ENCODE results near the gene HDAC9.

Gene HDAC9

GRCh38 chr7:18495412-18496340 lies at the start of gene HDAC9:
Gene HDAC9 (plus strand): TSS chr7:18495749. CDS start chr7:18496303, 554 bp downstream.
- DNase-seq (ENCODE audit: low read depth in 2 of 2), result no peak

DNA sequence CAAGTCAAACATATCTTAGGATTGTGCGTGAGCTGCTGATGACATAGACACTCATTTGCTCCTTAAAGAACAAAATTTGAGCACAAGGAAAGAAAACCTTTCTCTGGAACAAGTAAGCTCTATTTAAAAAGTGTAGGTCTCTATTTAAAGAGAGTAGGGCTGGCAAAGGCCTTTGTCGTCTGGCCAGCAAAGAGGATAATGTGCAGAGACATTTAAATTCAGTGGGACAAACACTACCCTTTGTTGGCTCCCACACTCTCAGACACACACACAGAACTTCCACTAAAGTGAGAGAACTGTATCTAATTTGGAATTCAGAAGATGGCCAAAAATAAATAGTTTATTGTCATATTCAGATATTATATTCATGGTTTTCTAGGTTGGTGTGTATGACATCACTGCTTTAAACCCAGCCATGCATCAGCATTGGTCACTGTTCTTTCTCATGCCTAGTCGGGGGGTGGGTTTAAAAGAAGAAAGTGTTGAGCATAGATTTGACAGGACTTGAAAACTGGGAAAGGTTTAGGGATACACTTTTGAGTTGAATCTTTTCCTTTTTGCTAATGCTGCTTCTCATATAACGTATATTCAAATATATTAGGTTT lies 49.5 kb upstream of the HDAC9 start:
- DNase-seq (ENCODE audit: low read depth in 2 of 2), result no peak

GRCh38 chr7:18450019-18450418 lies 45.5 kb upstream of the HDAC9 start:
- DNase-seq (ENCODE audit: low read depth in 2 of 2), result no peak

GRCh38 chr7:18455606-18456005 lies 39.9 kb upstream of the HDAC9 start:
- DNase-seq (ENCODE audit: low read depth in 2 of 2), result no peak

DNA sequence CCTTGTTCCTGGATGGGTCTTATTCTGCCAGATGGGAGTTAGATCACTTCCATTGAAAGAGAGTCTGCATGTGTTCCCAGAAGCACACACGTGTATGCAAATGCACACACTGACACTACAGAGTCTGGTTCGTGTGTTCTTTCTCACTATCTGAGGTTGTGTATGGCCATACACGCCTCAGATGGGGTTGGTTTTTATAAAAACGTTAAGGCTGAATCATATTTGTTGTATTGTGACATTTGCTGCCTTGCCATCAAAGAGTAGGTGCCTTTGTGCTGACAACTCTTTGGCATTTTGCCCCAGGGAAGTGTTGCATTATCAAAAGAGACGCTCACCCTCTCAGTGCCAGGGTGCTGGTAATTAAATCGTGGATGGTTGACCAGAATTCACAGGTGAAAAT lies 37.7 kb upstream of the HDAC9 start:
- DNase-seq (ENCODE audit: low read depth in 2 of 2), result no peak

GRCh38 chr7:18458830-18459229 lies 36.7 kb upstream of the HDAC9 start:
- DNase-seq (ENCODE audit: low read depth in 2 of 2), result no peak

DNA sequence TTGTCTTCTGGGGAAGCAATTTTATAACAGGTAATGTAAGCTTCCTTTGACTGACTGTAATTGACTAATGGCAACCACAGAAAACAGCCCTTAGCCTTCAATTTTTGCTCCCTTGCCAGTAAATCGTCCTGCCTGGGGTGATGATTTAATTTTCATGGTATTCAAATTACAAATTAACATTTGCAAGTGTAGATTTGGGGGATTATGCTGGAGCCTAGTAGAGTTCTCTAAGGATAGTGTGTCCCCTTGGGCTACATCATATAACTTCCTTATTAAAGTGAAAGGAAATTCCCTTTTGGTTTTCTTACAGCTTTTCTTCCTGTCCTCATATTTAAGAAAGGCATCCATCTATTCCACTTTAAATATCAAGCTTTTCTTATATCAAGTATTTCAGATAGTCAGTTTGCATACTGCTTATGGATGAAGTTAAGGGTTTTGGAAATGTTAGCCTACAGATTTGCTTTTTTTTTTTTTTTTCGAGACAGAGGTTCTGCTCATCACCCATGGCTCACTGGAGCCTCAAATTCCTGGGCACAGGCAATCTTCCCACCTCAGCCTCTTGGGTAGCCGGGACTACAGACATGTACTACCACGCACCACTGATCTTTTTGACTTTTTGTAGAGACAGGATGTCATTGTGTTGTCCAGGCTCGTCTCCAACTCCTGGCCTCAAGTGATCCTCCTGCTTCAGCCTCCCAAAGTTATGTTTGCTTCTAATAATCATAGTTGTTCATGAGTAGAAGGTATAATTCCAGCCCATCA lies 35.9 kb upstream of the HDAC9 start:
- no peak for DNase-seq (ENCODE audit: low read depth in 2 of 2)

- no peak for DNase-seq (ENCODE audit: low read depth in 2 of 2)
Measured at GRCh38 chr7:18461785-18462467, 33.6 kb upstream of the HDAC9 start.

- no peak for DNase-seq (ENCODE audit: low read depth in 2 of 2)
Measured at GRCh38 chr7:18464830-18465229, 30.7 kb upstream of the HDAC9 start.

- DNase-seq (ENCODE audit: low read depth in 2 of 2), result no peak
Measured at GRCh38 chr7:18467011-18467410, 28.5 kb upstream of the HDAC9 start.

- no peak for DNase-seq (ENCODE audit: low read depth in 2 of 2)
Measured at GRCh38 chr7:18468795-18469194, 26.8 kb upstream of the HDAC9 start.

GRCh38 chr7:18469316-18469715 lies 26.2 kb upstream of the HDAC9 start:
- DNase-seq (ENCODE audit: low read depth in 2 of 2), result no peak

DNA sequence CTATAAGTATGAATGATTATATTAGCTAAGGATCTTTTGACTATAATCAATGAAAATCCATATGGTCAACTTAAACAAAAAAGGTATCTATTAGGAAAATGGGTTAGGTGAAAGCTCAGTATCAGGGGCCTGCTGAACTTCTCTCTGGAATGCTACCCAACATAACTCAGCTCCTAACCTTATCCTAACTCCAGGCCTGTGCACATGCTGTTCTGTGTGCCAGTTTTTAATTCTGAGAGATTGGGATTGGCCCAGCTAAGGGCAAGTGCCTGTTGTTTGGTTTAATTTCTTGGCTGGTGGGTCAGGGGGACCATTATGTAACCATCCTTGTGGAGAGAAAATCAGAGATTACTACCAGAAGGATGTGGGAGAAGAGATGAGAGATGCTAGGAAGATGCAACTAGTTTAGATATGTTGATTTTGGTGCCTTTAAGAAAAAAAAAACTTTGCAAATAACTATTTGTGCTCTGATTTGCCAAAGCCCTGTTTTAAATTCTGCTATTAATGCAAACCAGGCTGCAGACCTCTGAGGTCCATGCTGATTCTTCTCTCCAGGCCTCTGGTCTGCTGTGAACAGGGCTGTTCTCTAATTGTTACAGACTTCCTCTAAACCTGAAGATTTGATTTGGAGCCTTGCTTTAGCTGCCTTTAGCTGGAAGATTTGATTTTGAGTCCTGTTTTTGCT lies 23.9 kb upstream of the HDAC9 start:
- DNase-seq (ENCODE audit: low read depth in 2 of 2), result no peak

DNA sequence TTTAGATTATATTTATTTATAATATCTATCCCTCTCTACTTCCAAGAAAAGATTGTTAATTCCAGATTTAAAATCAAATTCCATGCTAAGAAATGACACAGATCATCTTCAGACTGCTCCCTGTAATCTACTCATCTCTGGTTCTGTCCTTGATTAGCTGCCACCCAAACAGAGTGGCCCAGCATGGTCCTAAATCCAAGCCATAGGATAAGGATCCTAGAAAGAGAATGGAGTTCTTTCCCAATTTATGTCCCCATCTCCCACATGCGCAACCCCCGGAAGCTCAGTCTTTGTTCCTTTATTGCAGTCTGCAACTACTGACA lies 23.4 kb upstream of the HDAC9 start:
- DNase-seq (ENCODE audit: low read depth in 2 of 2), result no peak

- DNase-seq (ENCODE audit: low read depth in 2 of 2), result no peak
Measured at GRCh38 chr7:18473119-18473518, 22.4 kb upstream of the HDAC9 start.

DNA sequence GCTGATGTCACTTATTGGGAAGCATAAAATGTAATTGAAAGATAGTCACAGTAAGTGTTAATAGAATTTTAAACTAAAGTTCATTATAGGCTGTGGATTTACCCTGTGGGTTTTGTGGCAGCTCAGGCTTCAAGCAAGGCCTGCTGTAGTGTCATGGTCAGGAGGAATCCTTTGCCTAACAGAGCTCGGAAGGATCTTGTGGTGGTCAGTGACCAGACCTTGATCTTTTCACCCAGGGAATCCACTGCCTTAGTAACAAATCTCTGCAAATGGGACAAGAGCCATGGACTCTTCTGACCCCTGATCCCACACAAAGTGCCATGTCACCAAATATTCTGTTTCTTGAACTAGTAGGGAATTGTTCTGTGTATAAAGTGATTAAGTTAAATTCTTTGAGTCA lies 20.6 kb upstream of the HDAC9 start:
- no peak for DNase-seq (ENCODE audit: low read depth in 2 of 2)

- DNase-seq (ENCODE audit: low read depth in 2 of 2), result no peak
Measured at GRCh38 chr7:18475488-18475887, 20.1 kb upstream of the HDAC9 start.

GRCh38 chr7:18481776-18482175 lies 13.8 kb upstream of the HDAC9 start:
- DNase-seq (ENCODE audit: low read depth in 2 of 2), result no peak

DNA sequence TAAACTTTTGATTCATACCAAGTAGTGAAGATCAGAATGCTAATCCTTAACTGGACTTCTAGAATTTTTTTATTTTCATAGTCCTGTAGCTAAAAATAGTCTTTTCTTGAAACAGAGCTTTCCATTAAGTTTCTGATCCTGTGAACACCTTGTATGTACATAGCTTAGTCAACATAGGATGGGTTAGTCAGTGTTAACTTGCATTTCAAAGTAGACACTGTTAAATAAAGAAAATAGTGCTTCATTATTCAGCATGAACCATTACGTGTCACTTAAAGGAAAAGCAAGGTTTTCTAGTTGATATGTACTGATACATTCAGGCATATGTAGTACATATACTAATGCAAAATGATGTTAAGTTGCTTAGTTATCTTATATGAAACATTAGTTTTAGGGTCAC lies 7.5 kb upstream of the HDAC9 start:
- DNase-seq (ENCODE audit: low read depth in 2 of 2), result no peak

DNA sequence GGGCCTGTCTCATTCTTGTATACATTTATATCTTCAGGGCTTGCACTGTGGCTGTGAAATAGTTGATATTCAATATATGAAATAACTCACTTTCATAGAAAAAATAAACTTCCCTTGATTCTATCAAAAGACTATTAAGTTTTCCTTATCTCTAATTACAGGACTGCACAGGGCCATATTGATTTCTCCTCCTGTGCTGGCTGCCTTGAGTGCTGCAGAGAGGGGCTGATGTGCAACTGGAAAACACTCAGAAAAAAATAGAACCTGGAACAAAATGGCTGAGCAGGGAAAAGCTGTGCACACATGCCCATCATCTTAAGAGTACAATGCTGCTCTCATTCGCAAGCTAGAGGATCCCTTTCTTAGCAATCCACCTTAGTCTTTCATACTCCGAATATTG lies 5.9 kb upstream of the HDAC9 start:
- no peak for DNase-seq (ENCODE audit: low read depth in 2 of 2)

GRCh38 chr7:18491871-18492270 lies 3.7 kb upstream of the HDAC9 start:
- DNase-seq (ENCODE audit: low read depth in 2 of 2), result no peak

DNA sequence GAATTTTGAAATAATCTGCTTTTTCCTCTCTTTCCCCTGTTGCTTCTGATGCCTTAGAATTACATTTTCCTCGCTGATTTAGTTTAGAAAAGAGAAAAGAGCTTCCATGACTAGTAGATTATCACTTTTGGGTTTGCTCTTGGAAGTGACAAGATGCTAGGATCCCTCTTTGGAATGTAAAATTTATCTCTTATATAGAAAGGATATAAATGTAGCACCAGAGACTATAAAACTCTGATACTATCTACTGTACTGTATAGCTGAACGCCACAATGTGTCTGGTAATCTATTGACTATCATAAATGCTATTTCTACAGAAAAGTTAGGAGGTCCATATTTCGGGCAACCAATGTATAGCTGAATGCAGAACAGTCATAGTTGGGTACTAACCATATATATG lies 1.1 kb upstream of the HDAC9 start:
- DNase-seq (ENCODE audit: low read depth in 2 of 2), result no peak

Data from stimulated activated CD8-positive, alpha-beta memory T cell treated with anti-CD3 and anti-CD28 coated beads, Interleukin-7, amount 100 ng/mL, for 1 hour (primary cell).